Ovary (tissue), 9 donors: ENCODE data around the gene SMOC2. TPM values are rescaled to one million over a fixed set of nuclear protein-coding genes. Genes with fewer than 3 reads are reported as not detected.

Experiments used
- DNase-seq, 5 donors: peaks; one replicate each; pipeline ENCODE4 v3.0.0-alpha.2; 2019 to 2020
- H3K27ac ChIP-seq, 2 donors: fragments of 200-600 bp; one replicate each; pipeline versions ENCODE4 v1.5.1 to v1.8.0; 2019 to 2022
- H3K27me3 ChIP-seq: fragments of 200-600 bp; one replicate; pipeline ENCODE4 v1.8.0; 2022
- H3K36me3 ChIP-seq: fragments of 200-600 bp; sonication (generic); one replicate; pipeline ENCODE4 v1.5.1; 2019
- H3K4me1 ChIP-seq: one replicate; pipeline ENCODE4 v1.8.1; 2013; ENCODE audit warnings: mild to moderate bottlenecking, moderate library complexity; ENCODE audit not compliant: insufficient read depth
- H3K4me3 ChIP-seq: fragments of 200-600 bp; sonication (generic); one replicate; pipeline ENCODE4 v1.5.1; 2017
- H3K9me3 ChIP-seq, 2 donors: fragments of 200-600 bp in 1 of 2; sonication (generic) in 1 of 2; one replicate each; pipeline versions ENCODE4 v1.5.1 to v1.8.1; 2013 to 2019; ENCODE audit warnings: mild to moderate bottlenecking in 1 of 2, moderate library complexity in 1 of 2
- CTCF ChIP-seq, 3 donors: fragments of 450-650 bp in 2 of 3; fragments of 200-600 bp in 1 of 3; IDR thresholded peaks; one replicate each; pipeline versions ENCODE4 v1.5.1 to v1.8.0; 2016 to 2022; ENCODE audit warnings: antibody characterized with exemption in 3 of 3, mild to moderate bottlenecking in 1 of 3
- EP300 ChIP-seq: sonication (generic); formaldehyde crosslinking; IDR thresholded peaks from one replicate; pipeline ENCODE4 v1.6.1; 2017; ENCODE audit warnings: antibody characterized with exemption
- POLR2A ChIP-seq: fragments of 450-650 bp; IDR thresholded peaks from one replicate; pipeline ENCODE4 v1.6.1; 2017; ENCODE audit warnings: antibody characterized with exemption, mild to moderate bottlenecking, moderate library complexity
- WGBS, 3 donors: extraction: QIAGEN DNeasy Blood & Tissue Kit in 1 of 3; methylation state at CpG; one replicate each; pipeline versions ENCODE4 v1.1.5 to v1.1.7; 2013 to 2017; 5-methylcytosine and 5-hydroxymethylcytosine counted together
- intact Hi-C, 4 donors: fragments of 100-400 bp; cut with DNase I; formaldehyde crosslinking; loops; one replicate each; pipeline versions ENCODE4 v1.11.0 to v1.15.1; 2022 to 2023
- polyA plus RNA-seq, 2 donors: library from polyadenylated mRNA; stranded (reverse); fragments of 200-250 nt in 1 of 2; fragments of 350-450 nt in 1 of 2; fragmentation: Illumina TruSeq in 1 of 2; extraction: RNeasy Lipid Tissue Mini Kit (QIAGEN cat#74804) in 1 of 2; gene quantifications; one replicate each; pipeline ENCODE4 v1.2.3, GENCODE V29; 2013 to 2014
- total RNA-seq, 7 donors: library from RNA; depleted of rRNA in 2 of 7; stranded (reverse); fragments of >200 nt in 2 of 7; fragmentation: NEBNext Ultra II Directional in 3 of 7; extraction: Animal tissue kit (Norgen Biotek cat#: 25700) in 3 of 7; gene quantifications; one replicate each; pipeline versions ENCODE4 v1.1.0 to v1.2.4, GENCODE V29; 2016 to 2023
- donor health status: DM: no; HTN: no; CAD: no; lungs with moderate emphysema.
- donor health status: DM: no; HTN: no; CAD: no.
- donor health status: Bipolar disorder and iron deficiency.
- donor health status: DM: yes; HTN: yes; CAD: no.
- donor health status: DM: no; HTN: no; CAD: no.
- donor health status: DM: yes; HTN: yes; CAD: no.

The SMOC2 gene
- total and polyA plus RNA-seq, 9 donors = 84.4 to 272 (median 129) TPM

GRCh38 chr6:168459572-168459971, 18.6 kb downstream of the SMOC2 start:
- WGBS, 3 donors = 95 to 98% (median 96%) methylated on average over 9 of the region's 9 CpGs
- DNase-seq = no peak
- Histone ChIP-seq H3K4me3 (no peak overlapping the region), H3K27ac (no peak overlapping the region), H3K9me3 (no peaks in the 10 kb centered on the region), H3K4me1 (peaks cover 17% of the 10 kb centered on the region), H3K27me3 (no peaks in the 10 kb centered on the region), H3K36me3 (no peaks in the 10 kb centered on the region)
- intact Hi-C loops = loop anchor here in 1 of 4 donors (10.0 kb wide), 1 partner anchor 425 kb away; no protein-coding TSS in a partner anchor
- TF ChIP-seq POLR2A = no peak
- TF ChIP-seq CTCF (IDR thresholded peaks at IDR 0.05) = no peak
- TF ChIP-seq EP300 = no peak

- no peak overlapping the region for H3K4me3 ChIP-seq
- WGBS, 3 donors = 87 to 90% (median 88%) methylated on average over 8 of the region's 8 CpGs
- H3K9me3 ChIP-seq = no peaks in the 10 kb centered on the region
- H3K27ac ChIP-seq = no peak overlapping the region
- intact Hi-C loops = no loop called here
- TF ChIP-seq POLR2A (no peak), CTCF (IDR thresholded peaks at IDR 0.05) (no peak), EP300 (no peak)
- H3K27me3 ChIP-seq = no peaks in the 10 kb centered on the region
- no peak for DNase-seq
- H3K4me1 ChIP-seq = peaks cover 15% of the 10 kb centered on the region
- H3K36me3 ChIP-seq = no peaks in the 10 kb centered on the region
Measured at GRCh38 chr6:168462289-168462853, 21.4 kb downstream of the SMOC2 start.

GRCh38 chr6:168464546-168464945, 23.6 kb downstream of the SMOC2 start:
- 73 to 82% (median 79%) methylated on average over 4 of the region's 4 CpGs for WGBS, 3 donors
- no peak for TF ChIP-seq CTCF (IDR thresholded peaks at IDR 0.05)
- TF ChIP-seq EP300 = no peak
- no peak for TF ChIP-seq POLR2A
- H3K9me3 ChIP-seq = no peaks in the 10 kb centered on the region
- H3K36me3 ChIP-seq = no peaks in the 10 kb centered on the region
- no peaks in the 10 kb centered on the region for H3K27me3 ChIP-seq
- intact Hi-C loops = no loop called here
- peak overlapping the region in 1 of 2 donors; percentile 6 for H3K27ac ChIP-seq
- no peak overlapping the region for H3K4me3 ChIP-seq
- peaks cover 7% of the 10 kb centered on the region for H3K4me1 ChIP-seq
- no peak for DNase-seq

- no peak for DNase-seq
- TF ChIP-seq EP300 = no peak
- no peak for TF ChIP-seq CTCF (IDR thresholded peaks at IDR 0.05)
- no peak for TF ChIP-seq POLR2A
- H3K36me3 ChIP-seq = no peaks in the 10 kb centered on the region
- WGBS, 3 donors = 73 to 94% (median 93%) methylated on average over 5 of the region's 5 CpGs
- intact Hi-C loops = no loop called here
- H3K9me3 ChIP-seq = no peaks in the 10 kb centered on the region
- no peaks in the 10 kb centered on the region for H3K27me3 ChIP-seq
- H3K27ac ChIP-seq = no peak overlapping the region
- peaks cover 7% of the 10 kb centered on the region for H3K4me1 ChIP-seq
- H3K4me3 ChIP-seq = no peak overlapping the region
Measured at GRCh38 chr6:168468045-168468444, 27.1 kb downstream of the SMOC2 start.
